OCI-LY1 (cell line): ENCODE data around the gene COL5A2.

Experiments used
- H2AFZ ChIP-seq: fragments of 200-600 bp; sonication (generic), shearing (Covaris generic); 2 replicates; pipeline ENCODE4 v1.6.0; 2014; ENCODE audit warnings: antibody characterized with exemption, mild to moderate bottlenecking, low read length
- H3F3A ChIP-seq: fragments of 200-600 bp; sonication (generic), shearing (Covaris generic); 2 replicates; pipeline ENCODE4 v1.6.0; 2014; ENCODE audit warnings: mild to moderate bottlenecking, antibody characterized with exemption, low read length, moderate library complexity; ENCODE audit not compliant: insufficient read depth
- H3K27ac ChIP-seq: fragments of 200-600 bp; sonication (generic); 2 replicates; pipeline ENCODE4 v1.5.1; 2014; ENCODE audit warnings: low read length, mixed run types, mild to moderate bottlenecking, low read depth; ENCODE audit not compliant: poor library complexity, severe bottlenecking
- H3K27me3 ChIP-seq: fragments of 200-600 bp; sonication (generic); 2 replicates; pipeline ENCODE4 v1.6.0; 2014; ENCODE audit warnings: antibody characterized with exemption, mild to moderate bottlenecking, low read length, moderate library complexity; ENCODE audit not compliant: insufficient read depth
- H3K36me3 ChIP-seq: fragments of 200-600 bp; sonication (generic); 2 replicates; pipeline ENCODE4 v1.6.1; 2014; ENCODE audit warnings: mild to moderate bottlenecking, antibody characterized with exemption, low read length, moderate library complexity, mixed read lengths; ENCODE audit not compliant: insufficient read depth
- H3K4me1 ChIP-seq: fragments of 200-600 bp; sonication (generic); 2 replicates; pipeline ENCODE4 v1.5.1; 2014; ENCODE audit warnings: mild to moderate bottlenecking, low read length, moderate library complexity; ENCODE audit not compliant: insufficient read depth, severe bottlenecking
- H3K4me2 ChIP-seq: fragments of 200-600 bp; sonication (generic), shearing (Covaris generic); 2 replicates; pipeline ENCODE4 v1.6.1; 2014; ENCODE audit warnings: low read length
- H3K4me3 ChIP-seq: fragments of 200-600 bp; sonication (generic); 2 replicates; pipeline ENCODE4 v1.5.1; 2014; ENCODE audit warnings: low read length, low read depth, mild to moderate bottlenecking, mixed read lengths; ENCODE audit not compliant: poor library complexity, severe bottlenecking
- H3K79me2 ChIP-seq: fragments of 200-600 bp; shearing (Covaris generic); 2 replicates; pipeline ENCODE4 v1.6.1; 2016; ENCODE audit warnings: mixed run types, low read length, mixed read lengths; ENCODE audit not compliant: insufficient read depth
- H3K9ac ChIP-seq: fragments of 200-600 bp; sonication (generic), shearing (Covaris generic); 2 replicates; pipeline ENCODE4 v1.6.1; 2014; ENCODE audit warnings: mild to moderate bottlenecking, low read length, mixed read lengths
- H3K9me2 ChIP-seq: fragments of 200-600 bp; sonication (generic), shearing (Covaris generic); 2 replicates; pipeline ENCODE4 v1.6.1; 2014; ENCODE audit warnings: low read depth, mild to moderate bottlenecking, low read length, mixed read lengths
- H3K9me3 ChIP-seq: fragments of 200-600 bp; shearing (Covaris generic); 2 replicates; pipeline ENCODE4 v1.6.1; 2014; ENCODE audit warnings: low read length, mixed read lengths
- H4K20me1 ChIP-seq: fragments of 200-600 bp; sonication (generic), shearing (Covaris generic); 2 replicates; pipeline ENCODE4 v1.6.0; 2016; ENCODE audit warnings: mild to moderate bottlenecking, low read length; ENCODE audit not compliant: insufficient read depth
- EZH2 ChIP-seq: fragments of 200-600 bp; sonication (generic), shearing (Covaris generic); IDR thresholded peaks from 2 replicates; pipeline ENCODE4 v1.8.0; 2017; ENCODE audit warnings: borderline replicate concordance, mixed run types, mild to moderate bottlenecking, antibody characterized with exemption, low read length, moderate library complexity, mixed read lengths
- TF ChIP-seq, protein P1 (sequence below): fragments of 200-600 bp; sonication (generic), shearing (Covaris generic); IDR thresholded peaks from 2 replicates; pipeline ENCODE4 v1.5.1; 2017; ENCODE audit warnings: mild to moderate bottlenecking, antibody characterized with exemption, low read length, moderate library complexity, mixed read lengths

The COL5A2 gene

DNA sequence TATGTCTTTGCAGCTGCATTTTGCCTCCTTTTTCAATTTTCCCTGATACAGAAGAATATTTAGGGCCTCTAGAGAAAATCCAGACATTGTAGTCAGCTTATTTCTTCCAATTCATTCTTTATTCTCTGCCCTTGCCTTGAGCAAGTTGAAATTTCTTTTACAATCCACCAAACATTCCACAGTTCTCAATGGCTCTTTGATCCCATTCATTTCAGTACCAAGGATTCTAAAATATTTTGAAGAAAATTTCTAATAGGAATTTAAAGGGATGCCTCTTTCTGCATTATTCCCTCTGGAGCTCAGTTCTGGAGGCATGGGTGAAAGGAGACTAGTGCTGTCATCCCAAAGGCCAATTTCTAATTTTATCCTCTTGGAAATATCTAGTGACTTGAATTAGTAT, 61.2 kb downstream of the COL5A2 start:
- TF ChIP-seq, protein P1, sequence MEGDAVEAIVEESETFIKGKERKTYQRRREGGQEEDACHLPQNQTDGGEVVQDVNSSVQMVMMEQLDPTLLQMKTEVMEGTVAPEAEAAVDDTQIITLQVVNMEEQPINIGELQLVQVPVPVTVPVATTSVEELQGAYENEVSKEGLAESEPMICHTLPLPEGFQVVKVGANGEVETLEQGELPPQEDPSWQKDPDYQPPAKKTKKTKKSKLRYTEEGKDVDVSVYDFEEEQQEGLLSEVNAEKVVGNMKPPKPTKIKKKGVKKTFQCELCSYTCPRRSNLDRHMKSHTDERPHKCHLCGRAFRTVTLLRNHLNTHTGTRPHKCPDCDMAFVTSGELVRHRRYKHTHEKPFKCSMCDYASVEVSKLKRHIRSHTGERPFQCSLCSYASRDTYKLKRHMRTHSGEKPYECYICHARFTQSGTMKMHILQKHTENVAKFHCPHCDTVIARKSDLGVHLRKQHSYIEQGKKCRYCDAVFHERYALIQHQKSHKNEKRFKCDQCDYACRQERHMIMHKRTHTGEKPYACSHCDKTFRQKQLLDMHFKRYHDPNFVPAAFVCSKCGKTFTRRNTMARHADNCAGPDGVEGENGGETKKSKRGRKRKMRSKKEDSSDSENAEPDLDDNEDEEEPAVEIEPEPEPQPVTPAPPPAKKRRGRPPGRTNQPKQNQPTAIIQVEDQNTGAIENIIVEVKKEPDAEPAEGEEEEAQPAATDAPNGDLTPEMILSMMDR: no peak
- TF ChIP-seq EZH2: no peak
- Histone ChIP-seq H2AFZ (no peak overlapping the region), H3K4me1 (no peaks in the 10 kb centered on the region)

DNA sequence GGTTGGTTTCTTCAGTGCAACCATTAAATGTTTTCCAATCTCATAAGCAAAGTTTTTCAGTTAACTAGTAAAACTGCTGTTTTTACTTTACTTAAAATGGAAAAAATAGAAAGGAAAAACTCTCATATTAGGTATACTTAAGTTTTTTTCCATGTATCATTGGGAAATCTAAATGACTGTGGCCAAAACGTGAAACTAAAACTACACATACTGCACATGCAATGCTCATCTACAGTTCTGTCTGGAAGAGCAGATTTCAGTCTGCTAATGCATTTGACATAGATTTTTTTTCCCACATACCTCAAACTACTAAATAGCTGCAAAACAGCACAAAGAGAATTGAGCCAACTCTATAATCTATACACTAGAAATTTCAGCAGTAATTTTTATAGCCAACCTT, 62.6 kb downstream of the COL5A2 start:
- no peaks in the 10 kb centered on the region for H4K20me1 ChIP-seq
- TF ChIP-seq, protein P1: no peak
- no peak for TF ChIP-seq EZH2
- H3K4me1 ChIP-seq: no peaks in the 10 kb centered on the region
- no peaks in the 10 kb centered on the region for H3K27me3 ChIP-seq
- H3F3A ChIP-seq: no peaks in the 10 kb centered on the region
- H3K9me3 ChIP-seq: no peaks in the 10 kb centered on the region
- no peak overlapping the region for H3K4me2 ChIP-seq
- H3K9ac ChIP-seq: no peak overlapping the region
- no peak overlapping the region for H3K27ac ChIP-seq
- no peak overlapping the region for H2AFZ ChIP-seq
- no peaks in the 10 kb centered on the region for H3K79me2 ChIP-seq
- no peaks in the 10 kb centered on the region for H3K36me3 ChIP-seq
- H3K9me2 ChIP-seq: no peaks in the 10 kb centered on the region
- no peak overlapping the region for H3K4me3 ChIP-seq

More for the DNA sequence above, 61.2 kb downstream of the COL5A2 start:
- Histone ChIP-seq H3K36me3 (no peaks in the 10 kb centered on the region), H3K9me2 (no peaks in the 10 kb centered on the region), H3K27ac (no peak overlapping the region), H3K9ac (no peak overlapping the region), H3F3A (no peaks in the 10 kb centered on the region), H3K27me3 (no peaks in the 10 kb centered on the region), H3K79me2 (no peaks in the 10 kb centered on the region), H3K9me3 (no peaks in the 10 kb centered on the region), H4K20me1 (no peaks in the 10 kb centered on the region), H3K4me3 (no peak overlapping the region), H3K4me2 (no peak overlapping the region)

GRCh38 chr2:189116087-189116486, 63.5 kb downstream of the COL5A2 start:
- Histone ChIP-seq H3K79me2 (no peaks in the 10 kb centered on the region), H3K9ac (no peak overlapping the region), H4K20me1 (no peaks in the 10 kb centered on the region), H3K9me3 (no peaks in the 10 kb centered on the region), H3K9me2 (no peaks in the 10 kb centered on the region), H3K27me3 (no peaks in the 10 kb centered on the region), H3K4me3 (no peak overlapping the region), H3K36me3 (no peaks in the 10 kb centered on the region), H3K27ac (no peak overlapping the region), H3K4me1 (no peaks in the 10 kb centered on the region), H2AFZ (no peak overlapping the region), H3F3A (no peaks in the 10 kb centered on the region), H3K4me2 (no peak overlapping the region)
- TF ChIP-seq, protein P1: no peak
- no peak for TF ChIP-seq EZH2
